ENCODE data around the gene SOX11.

DNA sequence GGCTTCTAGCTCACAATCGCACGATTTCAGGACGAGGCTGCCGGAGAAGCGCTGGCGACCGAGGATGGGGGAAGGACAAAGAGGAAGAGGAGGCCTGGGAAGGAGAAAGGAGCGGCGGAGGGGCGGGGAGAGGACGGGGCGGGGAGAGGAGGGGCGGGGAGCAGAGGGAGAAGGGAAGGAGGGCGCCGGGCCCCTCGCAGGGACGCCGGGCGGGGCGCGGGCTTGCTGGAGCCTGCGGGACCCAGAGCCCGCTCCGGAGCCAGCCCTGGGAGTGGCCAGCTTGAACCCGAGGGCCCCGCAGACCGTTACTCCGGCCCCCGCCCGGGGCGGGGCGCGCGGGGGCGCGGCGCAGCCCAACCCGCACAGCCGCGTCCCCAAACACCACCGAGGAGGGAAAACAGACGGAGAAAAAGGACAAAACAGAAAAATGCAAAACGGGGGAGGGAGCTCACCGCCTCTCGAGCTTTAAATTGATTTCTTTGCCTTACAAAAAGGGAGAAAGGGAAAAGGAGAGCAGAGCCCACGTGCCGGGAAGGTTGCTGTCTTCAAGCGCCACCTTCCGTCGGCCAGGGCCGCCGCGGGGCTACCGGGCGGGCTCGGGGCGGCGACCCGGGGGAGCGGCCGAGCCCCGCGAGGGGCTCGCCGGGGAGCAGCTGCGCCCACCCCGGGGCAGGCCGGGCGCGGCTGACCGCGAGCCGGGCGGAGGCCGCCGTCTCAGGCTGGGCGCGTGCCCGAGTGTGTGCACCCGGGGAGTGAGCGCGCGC is 781 bp upstream of the SOX11 start:
- TF ChIP-seq, protein P1, sequence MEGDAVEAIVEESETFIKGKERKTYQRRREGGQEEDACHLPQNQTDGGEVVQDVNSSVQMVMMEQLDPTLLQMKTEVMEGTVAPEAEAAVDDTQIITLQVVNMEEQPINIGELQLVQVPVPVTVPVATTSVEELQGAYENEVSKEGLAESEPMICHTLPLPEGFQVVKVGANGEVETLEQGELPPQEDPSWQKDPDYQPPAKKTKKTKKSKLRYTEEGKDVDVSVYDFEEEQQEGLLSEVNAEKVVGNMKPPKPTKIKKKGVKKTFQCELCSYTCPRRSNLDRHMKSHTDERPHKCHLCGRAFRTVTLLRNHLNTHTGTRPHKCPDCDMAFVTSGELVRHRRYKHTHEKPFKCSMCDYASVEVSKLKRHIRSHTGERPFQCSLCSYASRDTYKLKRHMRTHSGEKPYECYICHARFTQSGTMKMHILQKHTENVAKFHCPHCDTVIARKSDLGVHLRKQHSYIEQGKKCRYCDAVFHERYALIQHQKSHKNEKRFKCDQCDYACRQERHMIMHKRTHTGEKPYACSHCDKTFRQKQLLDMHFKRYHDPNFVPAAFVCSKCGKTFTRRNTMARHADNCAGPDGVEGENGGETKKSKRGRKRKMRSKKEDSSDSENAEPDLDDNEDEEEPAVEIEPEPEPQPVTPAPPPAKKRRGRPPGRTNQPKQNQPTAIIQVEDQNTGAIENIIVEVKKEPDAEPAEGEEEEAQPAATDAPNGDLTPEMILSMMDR (IDR thresholded peaks at IDR 0.05; ENCODE audit: low read depth, low read length), result no peak
- no peak for TF ChIP-seq POLR2A (IDR thresholded peaks at IDR 0.05; ENCODE audit: extremely low read depth, insufficient read length)

Measured in NB4 (cell line).